Tongue (tissue), 2 donors: ENCODE measurements around the gene MGAT5B. TPM values are rescaled to one million over a fixed set of nuclear protein-coding genes. Genes with fewer than 3 reads are reported as not detected.
"Not testable (repeated sequence)": the region's sequence is repeated elsewhere in the genome, so short reads cannot be mapped to it uniquely, and the experiment has no call there.

Source experiments
- DNase-seq: peaks from one replicate; pipeline ENCODE4 v3.0.0-alpha.2; 2015
- total RNA-seq: library from RNA; depleted of rRNA; stranded (reverse); fragments of >200 nt; gene quantifications from one replicate; pipeline ENCODE4 v1.2.3, GENCODE V29; 2014

Gene MGAT5B
- total RNA-seq, 1 donor from 2014 or later: not detected

- DNase-seq: no peak
Observed at GRCh38 chr17:76848670-76849069, 19.5 kb upstream of the MGAT5B start.

DNA sequence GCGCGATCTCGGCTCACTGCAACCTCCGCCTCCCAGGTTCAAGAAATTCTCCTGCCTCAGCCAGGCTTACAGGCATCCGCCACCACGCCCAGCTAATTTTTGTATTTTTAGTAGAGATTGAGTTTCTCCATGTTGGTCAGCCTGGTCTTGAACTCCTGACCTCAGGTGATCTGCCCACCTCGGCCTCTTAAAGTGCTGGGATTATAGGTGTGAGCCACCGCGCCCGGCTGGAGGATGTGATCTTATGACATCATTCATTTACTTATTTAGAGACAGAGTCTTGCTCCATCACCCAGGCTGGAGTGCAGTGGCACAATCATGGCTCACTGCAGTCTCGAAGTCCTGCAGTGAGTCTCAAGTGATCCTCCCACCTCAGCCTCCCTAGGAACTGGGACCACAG lies 19.0 kb upstream of the MGAT5B start:
- DNase-seq: not testable (repeated sequence)

GRCh38 chr17:76852843-76853242 lies 15.4 kb upstream of the MGAT5B start:
- DNase-seq: no peak

- DNase-seq: no peak
Observed at GRCh38 chr17:76855105-76855504, 13.1 kb upstream of the MGAT5B start.

GRCh38 chr17:76862079-76862478 lies 6.1 kb upstream of the MGAT5B start:
- DNase-seq: no peak

- no peak for DNase-seq
Observed at GRCh38 chr17:76862494-76862893, 5.7 kb upstream of the MGAT5B start.

- DNase-seq: no peak
Observed at GRCh38 chr17:76864024-76864423, 4.2 kb upstream of the MGAT5B start.

- DNase-seq: no peak
Observed at GRCh38 chr17:76865174-76865573, 3.0 kb upstream of the MGAT5B start.

DNA sequence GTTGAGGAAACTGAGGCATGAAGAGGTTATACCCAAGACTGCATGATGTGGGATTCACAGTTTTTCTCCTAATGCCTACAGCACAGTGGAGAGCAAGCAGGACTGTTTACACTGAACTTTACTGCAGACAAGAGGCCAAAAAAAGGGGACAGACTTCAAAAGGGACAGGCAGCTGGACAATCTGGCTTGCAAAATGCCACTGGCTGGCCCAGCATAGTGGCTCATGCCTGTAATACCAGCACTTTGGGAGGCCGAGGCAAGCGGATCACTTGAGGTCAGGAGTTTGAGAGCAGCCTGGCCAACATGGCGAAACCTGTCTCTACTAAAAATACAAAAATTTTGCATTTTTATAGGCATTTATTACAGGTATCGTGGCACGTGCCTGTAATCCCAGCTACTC lies 2.0 kb upstream of the MGAT5B start:
- DNase-seq: no peak

GRCh38 chr17:76866774-76867577 lies 1.2 kb upstream of the MGAT5B start:
- DNase-seq: no peak

GRCh38 chr17:76867578-76868175 lies 527 bp upstream of the MGAT5B start:
- peak; percentile 17 for DNase-seq

GRCh38 chr17:76868669-76869495 lies 678 bp downstream of the MGAT5B start:
- DNase-seq: no peak

DNA sequence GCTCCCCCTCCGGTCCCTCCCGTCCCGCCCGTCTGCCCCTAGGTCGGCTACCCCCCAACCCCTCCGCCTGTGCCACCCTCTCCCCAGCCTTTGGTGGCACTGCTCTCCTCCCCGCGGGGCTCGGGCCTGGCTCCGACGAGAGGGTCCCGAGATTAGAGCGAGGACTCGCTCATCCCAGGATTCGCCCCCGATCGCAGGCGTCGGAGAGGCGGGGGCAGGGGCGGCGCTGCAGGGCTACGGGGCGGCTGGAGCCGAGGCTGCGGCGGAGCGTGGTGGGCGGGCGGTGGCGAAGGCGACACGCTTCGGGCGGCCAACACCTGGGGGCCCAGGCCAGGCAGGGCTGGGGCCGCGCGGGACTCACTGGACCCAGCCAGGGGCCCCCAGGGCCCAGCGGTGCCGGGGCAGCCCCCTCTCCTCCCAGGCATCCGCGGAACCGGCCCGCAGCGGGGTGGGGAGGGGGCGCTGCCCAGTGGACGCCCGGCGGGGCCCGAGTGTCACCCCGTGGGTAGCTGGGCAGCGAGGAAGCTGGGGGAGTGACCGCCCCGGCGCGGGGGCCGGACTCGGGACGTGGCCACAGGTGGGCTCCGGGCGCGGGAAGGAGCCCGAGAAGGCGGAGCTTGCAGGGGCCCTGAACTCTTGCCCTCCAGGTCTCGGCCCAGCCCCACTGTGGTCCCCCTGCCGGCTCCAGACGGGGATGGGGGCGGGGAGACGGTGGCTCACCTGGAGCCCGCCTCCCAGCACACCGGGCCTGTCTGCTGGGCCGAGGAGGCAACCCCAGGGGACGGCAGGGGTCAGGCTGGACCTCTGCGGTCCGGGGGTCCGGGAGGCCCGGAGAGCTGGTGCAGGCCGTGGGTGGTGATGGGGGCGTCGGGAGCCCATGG lies 1.5 kb downstream of the MGAT5B start:
- DNase-seq: no peak

- peak; percentile 13 for DNase-seq
Observed at GRCh38 chr17:76870377-76870714, 2.1 kb downstream of the MGAT5B start.

- DNase-seq: no peak
Observed at GRCh38 chr17:76871668-76872067, 3.5 kb downstream of the MGAT5B start.

DNA sequence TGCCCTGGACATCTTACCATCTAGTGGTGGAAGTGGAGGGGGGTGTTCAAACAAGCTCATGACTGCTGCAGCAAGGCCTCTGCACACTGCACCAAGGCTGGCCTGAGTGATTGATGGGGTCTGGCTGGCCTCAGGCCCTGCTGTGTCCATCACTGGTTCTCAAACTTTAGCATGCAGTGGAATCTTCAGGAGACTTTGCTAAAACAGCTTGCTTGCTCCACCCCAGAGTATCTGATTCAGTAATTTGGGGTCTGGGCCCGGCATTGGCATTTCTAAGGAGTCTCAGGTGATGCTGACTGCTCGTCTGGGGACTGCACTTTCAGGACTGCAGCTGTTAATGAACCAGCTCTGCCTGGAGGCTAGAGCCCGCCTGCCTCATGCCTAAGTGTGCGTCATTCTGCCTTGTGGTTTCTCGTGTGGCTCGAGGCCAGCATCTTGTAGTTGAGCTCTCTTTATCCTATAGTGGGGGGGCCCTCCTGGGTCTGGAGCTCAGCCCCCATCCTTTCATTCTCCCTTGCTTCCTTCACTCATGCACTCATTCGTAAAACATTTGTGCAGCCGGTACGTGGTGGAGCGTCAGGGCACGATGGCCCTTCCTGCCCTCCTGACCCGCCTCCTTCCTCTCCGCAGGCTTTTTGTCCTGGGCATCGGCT lies 4.1 kb downstream of the MGAT5B start:
- peak; percentile 13 for DNase-seq

GRCh38 chr17:76872874-76873221 lies 4.6 kb downstream of the MGAT5B start:
- DNase-seq: no peak

DNA sequence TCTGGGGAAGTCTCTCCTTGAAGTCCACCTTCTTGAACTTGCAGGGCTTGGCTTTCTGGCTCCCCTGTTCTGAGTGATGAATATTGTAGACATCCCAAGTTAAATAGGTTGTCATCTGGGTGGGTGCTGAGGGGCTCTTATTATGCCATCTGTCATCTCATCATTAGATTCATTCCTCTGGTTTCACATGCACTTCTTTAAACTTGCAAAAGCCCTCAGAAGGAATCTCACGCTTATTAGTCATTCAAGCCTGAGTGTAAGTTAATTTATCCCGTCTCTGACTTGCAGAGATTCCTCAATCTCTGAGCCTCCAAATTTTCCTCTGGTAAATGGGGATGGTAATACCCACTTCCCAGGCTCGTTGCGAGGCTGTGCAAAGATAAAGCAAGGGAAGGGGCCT lies 5.7 kb downstream of the MGAT5B start:
- DNase-seq: no peak

DNA sequence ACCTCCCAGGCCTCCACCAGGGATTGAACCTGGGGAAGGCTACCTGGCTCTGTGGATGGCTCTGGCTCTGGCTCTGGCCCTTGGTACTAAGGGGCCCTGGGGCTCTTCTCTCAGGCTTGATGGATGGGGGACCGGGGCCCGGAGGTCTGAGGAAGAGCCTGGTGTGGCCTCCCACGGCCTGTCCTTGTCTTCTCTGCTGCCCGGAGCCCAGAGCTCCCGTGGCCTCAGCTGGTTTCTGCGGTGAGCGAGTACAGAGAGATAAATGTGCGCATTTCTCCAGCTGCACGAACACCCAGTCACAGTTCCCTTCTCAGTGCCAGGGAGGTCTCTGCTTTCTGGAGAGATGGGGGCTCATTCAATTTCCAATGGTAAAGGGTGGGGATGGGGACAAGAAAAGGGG lies 9.2 kb downstream of the MGAT5B start:
- DNase-seq: no peak

GRCh38 chr17:76878568-76878967 lies 10.4 kb downstream of the MGAT5B start:
- no peak for DNase-seq

DNA sequence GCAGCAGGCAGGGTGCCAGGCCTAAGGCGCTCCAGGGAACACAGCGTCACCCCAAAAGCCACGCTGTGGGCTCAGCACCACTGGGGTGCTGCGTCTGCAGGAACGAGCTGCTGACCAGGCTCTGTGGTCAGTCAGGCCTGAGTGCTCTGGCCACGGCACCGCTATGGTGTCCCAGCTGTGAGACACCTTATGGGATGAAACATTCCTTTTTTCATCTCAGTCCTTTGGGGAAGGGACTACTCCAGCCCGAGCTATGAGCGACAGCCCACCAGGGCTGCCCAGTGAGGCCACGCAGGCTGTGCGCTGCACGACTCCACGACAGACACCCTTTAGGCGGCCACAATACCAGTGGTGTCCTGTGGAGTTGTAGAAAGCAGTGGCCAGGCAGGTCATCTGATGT lies 11.1 kb downstream of the MGAT5B start:
- no peak for DNase-seq

- no peak for DNase-seq
Observed at GRCh38 chr17:76879691-76880090, 11.5 kb downstream of the MGAT5B start.
